Testis (tissue), 3 donors: ENCODE measurements around the gene FKBP2. TPM values are rescaled to one million over a fixed set of nuclear protein-coding genes. Genes with fewer than 3 reads are reported as not detected.

Experiments
- DNase-seq: peaks from one replicate; pipeline ENCODE4 v3.0.0-alpha.2; 2019
- H3K27ac ChIP-seq, 2 donors: fragments of 200-600 bp; sonication (generic); one replicate each; pipeline ENCODE4 v1.5.1; 2019
- H3K27me3 ChIP-seq: fragments of 200-600 bp; sonication (generic); one replicate; pipeline ENCODE4 v1.5.1; 2019
- H3K36me3 ChIP-seq: fragments of 200-600 bp; sonication (generic); one replicate; pipeline ENCODE4 v1.5.1; 2017; ENCODE audit warnings: low read depth; ENCODE audit errors: missing control alignments
- H3K4me1 ChIP-seq: fragments of 200-600 bp; sonication (generic); one replicate; pipeline ENCODE4 v1.5.1; 2019
- H3K4me3 ChIP-seq, 2 donors: fragments of 200-600 bp; sonication (generic); one replicate each; pipeline ENCODE4 v1.5.1; 2017 to 2019
- H3K9me3 ChIP-seq: fragments of 200-600 bp; sonication (generic); one replicate; pipeline ENCODE4 v1.5.1; 2017
- POLR2A ChIP-seq: fragments of 450-650 bp; IDR thresholded peaks from one replicate; pipeline ENCODE4 v1.6.1; 2017; ENCODE audit warnings: antibody characterized with exemption, mild to moderate bottlenecking, moderate library complexity
- WGBS, 2 donors: methylation state at CpG; one replicate each; pipeline ENCODE4 v1.1.5; 2018; 5-methylcytosine and 5-hydroxymethylcytosine counted together
- intact Hi-C: fragments of 100-400 bp; cut with DNase I; formaldehyde crosslinking; loops from one replicate; pipeline ENCODE4 v1.15.1; 2023; ENCODE audit warnings: low total_unique reads
- polyA plus RNA-seq: library from polyadenylated mRNA; stranded (reverse); fragments of 350-450 nt; fragmentation: Illumina TruSeq; extraction: RNeasy Lipid Tissue Mini Kit (QIAGEN cat#74804); gene quantifications from one replicate; pipeline ENCODE4 v1.2.3, GENCODE V29; 2014; ENCODE audit warnings: low read depth, low replicate concordance; ENCODE audit not compliant: insufficient read depth
- total RNA-seq, 2 donors: library from RNA; depleted of rRNA; stranded (reverse); fragments of >200 nt; gene quantifications; one replicate each; pipeline ENCODE4 v1.2.3, GENCODE V29; 2016
- TF ChIP-seq, protein P1 (sequence below), 3 experiments: fragments of 450-650 bp in 2 of 3; fragments of 200-600 bp in 1 of 3; sonication (generic) in 1 of 3; IDR thresholded peaks; one replicate each; pipeline ENCODE4 v1.5.1; 2016 to 2019; ENCODE audit warnings: antibody characterized with exemption in 3 of 3, mild to moderate bottlenecking in 2 of 3, moderate library complexity in 1 of 3

The FKBP2 gene
- total and polyA plus RNA-seq, 3 donors from 2014 or later: 151 to 159 (median 159) TPM

DNA sequence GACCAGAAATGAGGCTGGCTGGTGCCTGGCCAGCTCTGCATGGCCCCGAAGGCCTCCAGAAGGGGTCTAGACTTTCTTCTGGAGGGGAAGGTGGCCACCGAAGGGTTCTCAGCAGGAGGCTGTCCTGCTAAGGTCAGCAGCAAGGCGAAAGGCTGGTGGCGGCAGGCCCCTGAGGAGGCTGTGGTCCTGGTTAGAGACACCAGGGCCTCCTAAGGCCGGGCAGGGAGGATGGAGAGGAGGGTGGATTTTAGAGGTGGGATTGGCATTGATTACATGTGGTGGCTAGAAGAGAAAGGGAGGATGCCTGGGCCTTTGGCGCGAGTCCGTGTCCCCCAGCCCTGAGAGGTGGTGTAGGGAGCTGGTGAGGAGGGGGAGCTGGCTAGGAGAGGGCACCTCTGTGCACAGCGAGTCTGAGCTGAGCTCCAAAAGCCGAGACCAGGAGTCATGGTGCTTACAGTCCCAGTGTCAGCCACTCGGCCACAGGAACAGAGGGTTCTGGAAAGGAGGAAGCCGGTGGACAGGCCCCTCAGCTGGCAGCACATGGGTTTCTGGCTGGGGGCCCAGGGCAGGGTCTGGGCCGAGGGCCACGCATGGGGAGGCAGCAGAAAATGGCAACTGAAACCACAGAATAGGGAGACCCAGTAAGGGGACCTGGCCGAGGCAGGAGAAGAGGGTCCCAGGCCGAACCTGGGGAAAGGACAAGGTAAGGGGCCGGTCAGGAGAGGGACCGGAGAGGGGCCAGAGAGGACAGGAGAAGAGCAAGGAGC, 31.9 kb upstream of the FKBP2 start:
- Histone ChIP-seq H3K27ac (no peak overlapping the region), H3K9me3 (no peaks in the 10 kb centered on the region), H3K4me3 (no peak overlapping the region), H3K27me3 (no peaks in the 10 kb centered on the region), H3K36me3 (no peaks in the 10 kb centered on the region), H3K4me1 (peaks cover 9% of the 10 kb centered on the region)
- 78 to 79% methylated on average over 18 of the region's 18 CpGs for WGBS, 2 donors
- TF ChIP-seq POLR2A: no peak
- TF ChIP-seq, protein P1, sequence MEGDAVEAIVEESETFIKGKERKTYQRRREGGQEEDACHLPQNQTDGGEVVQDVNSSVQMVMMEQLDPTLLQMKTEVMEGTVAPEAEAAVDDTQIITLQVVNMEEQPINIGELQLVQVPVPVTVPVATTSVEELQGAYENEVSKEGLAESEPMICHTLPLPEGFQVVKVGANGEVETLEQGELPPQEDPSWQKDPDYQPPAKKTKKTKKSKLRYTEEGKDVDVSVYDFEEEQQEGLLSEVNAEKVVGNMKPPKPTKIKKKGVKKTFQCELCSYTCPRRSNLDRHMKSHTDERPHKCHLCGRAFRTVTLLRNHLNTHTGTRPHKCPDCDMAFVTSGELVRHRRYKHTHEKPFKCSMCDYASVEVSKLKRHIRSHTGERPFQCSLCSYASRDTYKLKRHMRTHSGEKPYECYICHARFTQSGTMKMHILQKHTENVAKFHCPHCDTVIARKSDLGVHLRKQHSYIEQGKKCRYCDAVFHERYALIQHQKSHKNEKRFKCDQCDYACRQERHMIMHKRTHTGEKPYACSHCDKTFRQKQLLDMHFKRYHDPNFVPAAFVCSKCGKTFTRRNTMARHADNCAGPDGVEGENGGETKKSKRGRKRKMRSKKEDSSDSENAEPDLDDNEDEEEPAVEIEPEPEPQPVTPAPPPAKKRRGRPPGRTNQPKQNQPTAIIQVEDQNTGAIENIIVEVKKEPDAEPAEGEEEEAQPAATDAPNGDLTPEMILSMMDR (IDR thresholded peaks at IDR 0.05): no peak
- intact Hi-C loops: loop anchor here (10.0 kb wide), 1 partner anchor 86 kb away; the partner anchor contains the start of gene KCNK4
- DNase-seq: no peak

DNA sequence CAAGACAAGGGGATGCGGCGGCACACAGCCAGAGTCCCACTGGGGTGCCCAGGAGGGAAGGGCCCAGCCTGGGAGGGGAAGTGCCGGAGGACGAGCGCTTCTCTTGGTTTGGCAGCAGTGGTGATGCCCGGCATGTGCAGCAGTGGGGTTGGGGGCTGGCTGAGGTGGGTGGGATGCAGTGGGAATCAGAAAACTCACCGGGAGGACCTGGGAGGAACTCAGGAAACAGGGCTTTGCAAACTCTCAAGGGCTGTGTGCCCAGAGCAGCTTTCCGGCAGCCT, 31.4 kb upstream of the FKBP2 start:
- Histone ChIP-seq H3K27ac (no peak overlapping the region), H3K27me3 (no peaks in the 10 kb centered on the region), H3K4me1 (peaks cover 9% of the 10 kb centered on the region), H3K36me3 (no peaks in the 10 kb centered on the region), H3K4me3 (no peak overlapping the region), H3K9me3 (no peaks in the 10 kb centered on the region)
- TF ChIP-seq, protein P1 (IDR thresholded peaks at IDR 0.05): no peak
- TF ChIP-seq POLR2A: no peak
- DNase-seq: no peak
- 84 to 87% methylated on average over 8 of the region's 8 CpGs for WGBS, 2 donors
- intact Hi-C loops: loop anchor here (10.0 kb wide), 1 partner anchor 85 kb away; the partner anchor contains the start of gene KCNK4

DNA sequence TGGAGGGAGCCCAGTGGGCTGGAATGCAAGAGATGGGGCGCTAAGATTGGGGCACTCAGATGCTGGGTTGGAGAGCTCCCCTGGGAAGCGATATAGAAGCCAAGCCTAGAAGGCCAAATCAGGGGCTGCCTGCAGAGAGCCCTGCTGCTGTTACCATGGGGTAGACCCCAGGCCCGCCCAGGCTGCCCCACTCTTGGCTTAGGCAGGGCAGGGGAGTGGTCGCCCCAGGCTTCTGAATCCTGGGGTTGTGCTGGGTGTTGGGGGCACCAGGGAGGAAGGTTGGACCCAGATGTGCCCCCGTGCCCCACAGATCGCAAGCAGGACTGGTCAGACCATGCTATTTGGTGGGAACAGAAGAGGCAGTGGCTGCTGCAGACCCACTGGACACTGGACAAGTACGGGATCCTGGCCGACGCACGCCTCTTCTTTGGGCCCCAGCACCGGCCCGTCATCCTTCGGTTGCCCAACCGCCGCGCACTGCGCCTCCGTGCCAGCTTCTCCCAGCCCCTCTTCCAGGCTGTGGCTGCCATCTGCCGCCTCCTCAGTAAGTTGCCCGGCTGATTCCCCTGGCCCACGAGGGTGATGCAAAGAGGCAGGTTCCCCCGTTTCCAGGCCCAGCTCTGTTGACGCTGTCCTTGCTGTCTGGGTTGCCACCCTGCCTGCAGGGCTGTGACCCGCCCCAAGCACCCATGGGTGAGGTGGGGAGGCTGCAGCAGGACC, 30.4 kb upstream of the FKBP2 start:
- Histone ChIP-seq H3K27ac (no peak overlapping the region), H3K9me3 (no peaks in the 10 kb centered on the region), H3K36me3 (no peaks in the 10 kb centered on the region), H3K4me1 (peaks cover 6% of the 10 kb centered on the region), H3K4me3 (no peak overlapping the region), H3K27me3 (no peaks in the 10 kb centered on the region)
- no peak for DNase-seq
- TF ChIP-seq, protein P1 (IDR thresholded peaks at IDR 0.05): no peak
- TF ChIP-seq POLR2A: no peak
- intact Hi-C loops: no loop called here
- WGBS, 2 donors: 94 to 95% methylated on average over 22 to 24 of the region's 24 CpGs

DNA sequence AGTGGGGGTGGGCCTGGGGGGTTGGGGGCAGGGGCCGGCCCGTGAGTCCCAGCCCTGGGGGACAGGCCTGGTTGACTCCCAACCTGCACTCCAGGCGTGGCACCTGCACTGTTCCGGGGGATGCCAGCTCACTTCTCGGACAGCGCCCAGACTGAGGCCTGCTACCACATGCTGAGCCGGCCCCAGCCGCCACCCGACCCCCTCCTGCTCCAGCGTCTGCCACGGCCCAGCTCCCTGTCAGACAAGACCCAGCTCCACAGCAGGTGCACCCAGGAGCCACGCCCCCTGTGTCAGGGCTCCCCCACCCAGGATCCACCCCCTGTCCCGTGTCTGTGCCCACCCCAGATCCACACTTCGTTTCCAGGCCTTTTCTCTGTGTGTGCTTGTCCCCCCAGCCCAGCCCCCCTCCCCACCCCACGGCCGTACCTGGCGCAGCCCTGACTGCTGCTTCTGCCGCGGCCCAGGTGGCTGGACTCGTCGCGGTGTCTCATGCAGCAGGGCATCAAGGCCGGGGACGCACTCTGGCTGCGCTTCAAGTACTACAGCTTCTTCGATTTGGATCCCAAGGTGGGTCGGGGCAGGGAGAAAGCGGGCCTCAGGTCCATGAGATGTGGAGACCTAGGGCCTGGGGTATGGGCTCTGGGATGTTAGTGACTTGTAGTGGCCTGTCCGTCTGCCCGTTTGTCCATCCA, 29.6 kb upstream of the FKBP2 start:
- WGBS, 2 donors: 81 to 88% methylated on average over 15 to 30 of the region's 30 CpGs
- TF ChIP-seq, protein P1 (IDR thresholded peaks at IDR 0.05): no peak
- TF ChIP-seq POLR2A: no peak

More for the DNA sequence above, 29.6 kb upstream of the FKBP2 start:
- Histone ChIP-seq H3K27me3 (no peaks in the 10 kb centered on the region), H3K4me3 (no peak overlapping the region), H3K9me3 (no peaks in the 10 kb centered on the region), H3K27ac (no peak overlapping the region), H3K4me1 (peaks cover 6% of the 10 kb centered on the region), H3K36me3 (no peaks in the 10 kb centered on the region)
- intact Hi-C loops: no loop called here
- no peak for DNase-seq
